Uterus (tissue), 4 donors: ENCODE measurements around the gene ZNF446. TPM values are rescaled to one million over a fixed set of nuclear protein-coding genes. Genes with fewer than 3 reads are reported as not detected.

ENCODE experiments used
- DNase-seq, 2 donors: peaks; one replicate each; pipeline ENCODE4 v3.0.0-alpha.2; 2019 to 2020
- H3K27ac ChIP-seq, 2 donors: fragments of 200-600 bp; sonication (generic); 1 replicate in 1 of 2; 2 replicates in 1 of 2; pipeline ENCODE4 v1.5.1; 2016 to 2018
- H3K27me3 ChIP-seq, 2 donors: fragments of 200-600 bp; sonication (generic); one replicate each; pipeline ENCODE4 v1.5.1; 2018 to 2019; ENCODE audit warnings: control low read depth in 1 of 2
- H3K36me3 ChIP-seq, 2 donors: fragments of 200-600 bp; sonication (generic); one replicate each; pipeline ENCODE4 v1.5.1; 2019; ENCODE audit warnings: control low read depth in 1 of 2
- H3K4me1 ChIP-seq, 2 donors: fragments of 200-600 bp; sonication (generic); one replicate each; pipeline ENCODE4 v1.5.1; 2018 to 2019; ENCODE audit warnings: control low read depth in 1 of 2
- H3K4me3 ChIP-seq, 2 donors: fragments of 200-600 bp; sonication (generic); 1 replicate in 1 of 2; 2 replicates in 1 of 2; pipeline ENCODE4 v1.5.1; 2018 to 2019; ENCODE audit warnings: mild to moderate bottlenecking in 1 of 2
- H3K9me3 ChIP-seq, 2 donors: fragments of 200-600 bp; sonication (generic); one replicate each; pipeline ENCODE4 v1.5.1; 2019; ENCODE audit warnings: control low read depth in 1 of 2
- POLR2A ChIP-seq, 2 donors: fragments of 450-650 bp; IDR thresholded peaks; one replicate each; pipeline ENCODE4 v1.6.1; 2016; ENCODE audit warnings: antibody characterized with exemption in 2 of 2, mild to moderate bottlenecking in 1 of 2, moderate library complexity in 1 of 2
- intact Hi-C: fragments of 100-400 bp; cut with DNase I; formaldehyde crosslinking; loops from one replicate; pipeline ENCODE4 v1.15.1; 2023; ENCODE audit warnings: low total_unique reads
- total RNA-seq, 4 donors: library from RNA; depleted of rRNA in 3 of 4; stranded (reverse); fragments of >200 nt in 3 of 4; gene quantifications; one replicate each; pipeline versions ENCODE4 v1.1.0 to v1.2.4, GENCODE V29; 2014 to 2023
- TF ChIP-seq, protein P1 (sequence below), 4 experiments: fragments of 200-600 bp in 2 of 4; fragments of 450-650 bp in 2 of 4; sonication (generic) in 2 of 4; IDR thresholded peaks; one replicate each; pipeline ENCODE4 v1.5.1; 2016 to 2019; ENCODE audit warnings: antibody characterized with exemption in 4 of 4, mild to moderate bottlenecking in 2 of 4, moderate library complexity in 1 of 4
- donor health status: DM: yes; HTN: yes; CAD: no.

Gene ZNF446
- total RNA-seq, 4 donors from 2014 or later = 1.8 to 18.7 (median 11.4) TPM

DNA sequence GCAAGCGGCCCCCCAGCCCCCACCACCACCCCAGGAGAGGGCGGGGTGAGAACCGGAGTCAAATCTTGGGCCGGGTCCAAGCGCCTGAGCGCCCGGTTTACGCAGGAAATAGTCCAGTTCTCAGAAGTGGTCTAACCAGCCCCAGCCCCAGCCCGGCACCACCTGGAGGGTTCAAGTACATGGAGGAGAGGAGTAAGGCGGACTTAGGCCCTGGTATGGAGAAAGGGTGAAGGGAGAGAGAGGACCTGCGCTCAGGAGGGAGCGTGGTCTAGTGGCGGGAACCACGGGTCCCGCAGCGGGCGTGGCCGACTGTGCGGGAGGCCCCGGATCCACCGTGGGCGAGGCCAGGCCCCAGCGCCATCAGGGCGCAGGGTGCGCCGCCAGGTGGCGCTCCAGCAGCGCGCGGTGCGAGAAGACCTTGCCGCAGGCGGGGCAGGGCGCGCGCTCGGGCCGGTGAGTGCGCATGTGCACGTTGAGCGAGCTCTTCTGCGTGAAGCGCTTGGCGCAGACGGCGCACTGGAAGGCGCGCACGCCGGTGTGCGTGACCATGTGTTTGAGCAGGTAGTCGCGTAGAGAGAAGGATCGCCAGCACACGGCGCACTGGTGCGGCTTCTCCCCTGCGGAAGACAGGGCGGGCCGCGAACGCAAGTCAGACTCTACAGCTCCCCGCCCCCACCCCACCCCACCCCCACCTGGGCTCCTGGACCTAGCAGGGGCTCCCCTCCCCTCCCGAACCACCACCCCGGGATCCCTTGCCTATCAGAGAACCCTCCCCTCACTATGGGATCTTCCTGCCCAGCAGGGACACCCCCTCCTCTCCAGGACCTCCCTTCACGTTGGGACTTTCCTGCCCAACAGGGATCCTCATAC is 37.8 kb downstream of the ZNF446 start:
- Histone ChIP-seq H3K27me3 (no peaks in the 10 kb centered on the region), H3K4me3 (peak overlapping the region; percentile 6 to 22), H3K4me1 (peaks cover 0 to 11% of the 10 kb centered on the region in 2 donors), H3K27ac (peak overlapping the region; percentile 26 to 62), H3K9me3 (no peaks in the 10 kb centered on the region), H3K36me3 (no peaks in the 10 kb centered on the region)
- peak; percentile 69 to 82 for DNase-seq
- peak in 1 of 2 donors; percentile 51 for TF ChIP-seq POLR2A (IDR thresholded peaks at IDR 0.05)
- TF ChIP-seq, protein P1, sequence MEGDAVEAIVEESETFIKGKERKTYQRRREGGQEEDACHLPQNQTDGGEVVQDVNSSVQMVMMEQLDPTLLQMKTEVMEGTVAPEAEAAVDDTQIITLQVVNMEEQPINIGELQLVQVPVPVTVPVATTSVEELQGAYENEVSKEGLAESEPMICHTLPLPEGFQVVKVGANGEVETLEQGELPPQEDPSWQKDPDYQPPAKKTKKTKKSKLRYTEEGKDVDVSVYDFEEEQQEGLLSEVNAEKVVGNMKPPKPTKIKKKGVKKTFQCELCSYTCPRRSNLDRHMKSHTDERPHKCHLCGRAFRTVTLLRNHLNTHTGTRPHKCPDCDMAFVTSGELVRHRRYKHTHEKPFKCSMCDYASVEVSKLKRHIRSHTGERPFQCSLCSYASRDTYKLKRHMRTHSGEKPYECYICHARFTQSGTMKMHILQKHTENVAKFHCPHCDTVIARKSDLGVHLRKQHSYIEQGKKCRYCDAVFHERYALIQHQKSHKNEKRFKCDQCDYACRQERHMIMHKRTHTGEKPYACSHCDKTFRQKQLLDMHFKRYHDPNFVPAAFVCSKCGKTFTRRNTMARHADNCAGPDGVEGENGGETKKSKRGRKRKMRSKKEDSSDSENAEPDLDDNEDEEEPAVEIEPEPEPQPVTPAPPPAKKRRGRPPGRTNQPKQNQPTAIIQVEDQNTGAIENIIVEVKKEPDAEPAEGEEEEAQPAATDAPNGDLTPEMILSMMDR (IDR thresholded peaks at IDR 0.05) = peak; percentile 57 to 87 (median 81)
- intact Hi-C loops = no loop called here

DNA sequence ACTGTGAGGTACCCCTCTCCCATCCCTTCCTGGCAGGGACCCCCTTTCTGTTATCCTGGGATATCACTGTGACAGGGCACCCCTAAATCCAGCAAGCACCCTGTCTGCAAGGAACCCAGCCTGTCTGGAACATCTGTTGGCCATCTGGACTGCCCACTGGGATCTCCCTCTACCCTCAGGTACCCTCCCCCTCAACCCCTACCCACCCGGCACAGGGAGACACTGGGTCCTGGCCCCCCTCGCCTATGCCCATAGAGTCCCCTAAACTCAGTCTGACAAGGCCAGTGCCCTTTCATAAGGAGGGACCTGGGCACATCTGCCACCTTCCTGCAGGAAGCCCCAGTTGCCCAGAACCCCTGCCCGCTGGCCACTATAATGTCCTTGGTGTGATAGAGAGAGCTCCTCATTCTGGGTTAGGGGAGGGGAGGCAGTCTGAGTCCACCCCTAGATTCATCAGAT is 38.4 kb downstream of the ZNF446 start:
- Histone ChIP-seq H3K4me3 (peak overlapping the region; percentile 6 to 22), H3K4me1 (peaks cover 0 to 12% of the 10 kb centered on the region in 2 donors)
- intact Hi-C loops = no loop called here

GRCh38 chr19:58515259-58515658 is 39.1 kb downstream of the ZNF446 start:
- H3K4me3 ChIP-seq = no peak overlapping the region
- peaks cover 0 to 12% of the 10 kb centered on the region in 2 donors for H3K4me1 ChIP-seq
- H3K27ac ChIP-seq = no peak overlapping the region
- intact Hi-C loops = no loop called here
- TF ChIP-seq, protein P1 (IDR thresholded peaks at IDR 0.05) = no peak
- no peak for TF ChIP-seq POLR2A (IDR thresholded peaks at IDR 0.05)
- DNase-seq = no peak
- no peaks in the 10 kb centered on the region for H3K9me3 ChIP-seq
- no peaks in the 10 kb centered on the region for H3K36me3 ChIP-seq
- H3K27me3 ChIP-seq = no peaks in the 10 kb centered on the region

More for the DNA sequence above, 38.4 kb downstream of the ZNF446 start:
- no peak for TF ChIP-seq POLR2A (IDR thresholded peaks at IDR 0.05)
- TF ChIP-seq, protein P1 (IDR thresholded peaks at IDR 0.05) = no peak
- Histone ChIP-seq H3K36me3 (no peaks in the 10 kb centered on the region), H3K27me3 (no peaks in the 10 kb centered on the region), H3K27ac (no peak overlapping the region), H3K9me3 (no peaks in the 10 kb centered on the region)
- no peak for DNase-seq

- no peak overlapping the region for H3K27ac ChIP-seq
- peaks cover 0 to 12% of the 10 kb centered on the region in 2 donors for H3K4me1 ChIP-seq
- H3K27me3 ChIP-seq = no peaks in the 10 kb centered on the region
- TF ChIP-seq, protein P1 (IDR thresholded peaks at IDR 0.05) = no peak
- no peak for TF ChIP-seq POLR2A (IDR thresholded peaks at IDR 0.05)
- H3K36me3 ChIP-seq = no peaks in the 10 kb centered on the region
- DNase-seq = no peak
- intact Hi-C loops = no loop called here
- H3K9me3 ChIP-seq = no peaks in the 10 kb centered on the region
- H3K4me3 ChIP-seq = no peak overlapping the region
Observed at GRCh38 chr19:58516246-58516836, 40.2 kb downstream of the ZNF446 start.
